ENCODE data around the gene EYA3.

DNA sequence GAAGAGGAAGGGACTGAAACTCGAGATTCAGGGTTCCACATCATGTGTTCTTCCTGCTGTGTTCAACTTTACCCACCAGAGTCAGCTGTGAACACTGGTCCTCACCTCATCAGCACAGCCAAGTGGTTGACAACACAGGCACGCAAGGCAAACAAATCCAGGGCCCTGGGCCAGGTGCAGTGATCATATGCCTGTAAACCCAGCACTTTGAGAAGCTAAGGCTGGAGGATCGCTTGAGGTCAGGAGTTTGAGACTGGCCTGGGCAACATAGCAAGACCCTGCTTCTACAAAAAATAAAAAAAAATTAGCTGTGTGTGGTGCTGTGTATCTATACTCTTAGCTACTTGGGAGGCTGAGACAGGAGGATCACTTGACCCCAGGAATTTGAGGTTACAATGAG is 137.0 kb downstream of the EYA3 start:
- TF ChIP-seq TCF4 (CRISPR knock-in tag; IDR thresholded peaks at IDR 0.05; ENCODE audit: borderline replicate concordance) (no peak), RARB (CRISPR knock-in tag; IDR thresholded peaks at IDR 0.05) (no peak), ZFP3 (CRISPR knock-in tag; IDR thresholded peaks at IDR 0.05) (no peak), PPARA (CRISPR knock-in tag; IDR thresholded peaks at IDR 0.05; ENCODE audit: borderline replicate concordance) (no peak), ARNTL (CRISPR knock-in tag; IDR thresholded peaks at IDR 0.05; ENCODE audit: borderline replicate concordance, low read depth) (no peak), ZNF70 (CRISPR knock-in tag; IDR thresholded peaks at IDR 0.05) (no peak), ZFP30 (CRISPR knock-in tag; IDR thresholded peaks at IDR 0.05) (no peak)
- TF ChIP-seq, protein P1, sequence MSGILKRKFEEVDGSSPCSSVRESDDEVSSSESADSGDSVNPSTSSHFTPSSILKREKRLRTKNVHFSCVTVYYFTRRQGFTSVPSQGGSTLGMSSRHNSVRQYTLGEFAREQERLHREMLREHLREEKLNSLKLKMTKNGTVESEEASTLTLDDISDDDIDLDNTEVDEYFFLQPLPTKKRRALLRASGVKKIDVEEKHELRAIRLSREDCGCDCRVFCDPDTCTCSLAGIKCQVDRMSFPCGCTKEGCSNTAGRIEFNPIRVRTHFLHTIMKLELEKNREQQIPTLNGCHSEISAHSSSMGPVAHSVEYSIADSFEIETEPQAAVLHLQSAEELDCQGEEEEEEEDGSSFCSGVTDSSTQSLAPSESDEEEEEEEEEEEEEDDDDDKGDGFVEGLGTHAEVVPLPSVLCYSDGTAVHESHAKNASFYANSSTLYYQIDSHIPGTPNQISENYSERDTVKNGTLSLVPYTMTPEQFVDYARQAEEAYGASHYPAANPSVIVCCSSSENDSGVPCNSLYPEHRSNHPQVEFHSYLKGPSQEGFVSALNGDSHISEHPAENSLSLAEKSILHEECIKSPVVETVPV (CRISPR knock-in tag; IDR thresholded peaks at IDR 0.05) = no peak
- TF ChIP-seq, protein P2, sequence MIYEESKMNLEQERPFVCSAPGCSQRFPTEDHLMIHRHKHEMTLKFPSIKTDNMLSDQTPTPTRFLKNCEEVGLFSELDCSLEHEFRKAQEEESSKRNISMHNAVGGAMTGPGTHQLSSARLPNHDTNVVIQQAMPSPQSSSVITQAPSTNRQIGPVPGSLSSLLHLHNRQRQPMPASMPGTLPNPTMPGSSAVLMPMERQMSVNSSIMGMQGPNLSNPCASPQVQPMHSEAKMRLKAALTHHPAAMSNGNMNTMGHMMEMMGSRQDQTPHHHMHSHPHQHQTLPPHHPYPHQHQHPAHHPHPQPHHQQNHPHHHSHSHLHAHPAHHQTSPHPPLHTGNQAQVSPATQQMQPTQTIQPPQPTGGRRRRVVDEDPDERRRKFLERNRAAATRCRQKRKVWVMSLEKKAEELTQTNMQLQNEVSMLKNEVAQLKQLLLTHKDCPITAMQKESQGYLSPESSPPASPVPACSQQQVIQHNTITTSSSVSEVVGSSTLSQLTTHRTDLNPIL (CRISPR knock-in tag; IDR thresholded peaks at IDR 0.05; ENCODE audit: low read depth) = no peak
- TF ChIP-seq, protein P3, sequence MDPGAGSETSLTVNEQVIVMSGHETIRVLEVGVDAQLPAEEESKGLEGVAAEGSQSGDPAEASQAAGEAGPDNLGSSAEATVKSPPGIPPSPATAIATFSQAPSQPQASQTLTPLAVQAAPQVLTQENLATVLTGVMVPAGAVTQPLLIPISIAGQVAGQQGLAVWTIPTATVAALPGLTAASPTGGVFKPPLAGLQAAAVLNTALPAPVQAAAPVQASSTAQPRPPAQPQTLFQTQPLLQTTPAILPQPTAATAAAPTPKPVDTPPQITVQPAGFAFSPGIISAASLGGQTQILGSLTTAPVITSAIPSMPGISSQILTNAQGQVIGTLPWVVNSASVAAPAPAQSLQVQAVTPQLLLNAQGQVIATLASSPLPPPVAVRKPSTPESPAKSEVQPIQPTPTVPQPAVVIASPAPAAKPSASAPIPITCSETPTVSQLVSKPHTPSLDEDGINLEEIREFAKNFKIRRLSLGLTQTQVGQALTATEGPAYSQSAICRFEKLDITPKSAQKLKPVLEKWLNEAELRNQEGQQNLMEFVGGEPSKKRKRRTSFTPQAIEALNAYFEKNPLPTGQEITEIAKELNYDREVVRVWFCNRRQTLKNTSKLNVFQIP (CRISPR knock-in tag; IDR thresholded peaks at IDR 0.05; ENCODE audit: borderline replicate concordance, low read depth) = no peak
- TF ChIP-seq, protein P4, sequence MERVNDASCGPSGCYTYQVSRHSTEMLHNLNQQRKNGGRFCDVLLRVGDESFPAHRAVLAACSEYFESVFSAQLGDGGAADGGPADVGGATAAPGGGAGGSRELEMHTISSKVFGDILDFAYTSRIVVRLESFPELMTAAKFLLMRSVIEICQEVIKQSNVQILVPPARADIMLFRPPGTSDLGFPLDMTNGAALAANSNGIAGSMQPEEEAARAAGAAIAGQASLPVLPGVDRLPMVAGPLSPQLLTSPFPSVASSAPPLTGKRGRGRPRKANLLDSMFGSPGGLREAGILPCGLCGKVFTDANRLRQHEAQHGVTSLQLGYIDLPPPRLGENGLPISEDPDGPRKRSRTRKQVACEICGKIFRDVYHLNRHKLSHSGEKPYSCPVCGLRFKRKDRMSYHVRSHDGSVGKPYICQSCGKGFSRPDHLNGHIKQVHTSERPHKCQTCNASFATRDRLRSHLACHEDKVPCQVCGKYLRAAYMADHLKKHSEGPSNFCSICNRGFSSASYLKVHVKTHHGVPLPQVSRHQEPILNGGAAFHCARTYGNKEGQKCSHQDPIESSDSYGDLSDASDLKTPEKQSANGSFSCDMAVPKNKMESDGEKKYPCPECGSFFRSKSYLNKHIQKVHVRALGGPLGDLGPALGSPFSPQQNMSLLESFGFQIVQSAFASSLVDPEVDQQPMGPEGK (CRISPR knock-in tag; IDR thresholded peaks at IDR 0.05; ENCODE audit: borderline replicate concordance) = no peak
- TF ChIP-seq, protein P5, sequence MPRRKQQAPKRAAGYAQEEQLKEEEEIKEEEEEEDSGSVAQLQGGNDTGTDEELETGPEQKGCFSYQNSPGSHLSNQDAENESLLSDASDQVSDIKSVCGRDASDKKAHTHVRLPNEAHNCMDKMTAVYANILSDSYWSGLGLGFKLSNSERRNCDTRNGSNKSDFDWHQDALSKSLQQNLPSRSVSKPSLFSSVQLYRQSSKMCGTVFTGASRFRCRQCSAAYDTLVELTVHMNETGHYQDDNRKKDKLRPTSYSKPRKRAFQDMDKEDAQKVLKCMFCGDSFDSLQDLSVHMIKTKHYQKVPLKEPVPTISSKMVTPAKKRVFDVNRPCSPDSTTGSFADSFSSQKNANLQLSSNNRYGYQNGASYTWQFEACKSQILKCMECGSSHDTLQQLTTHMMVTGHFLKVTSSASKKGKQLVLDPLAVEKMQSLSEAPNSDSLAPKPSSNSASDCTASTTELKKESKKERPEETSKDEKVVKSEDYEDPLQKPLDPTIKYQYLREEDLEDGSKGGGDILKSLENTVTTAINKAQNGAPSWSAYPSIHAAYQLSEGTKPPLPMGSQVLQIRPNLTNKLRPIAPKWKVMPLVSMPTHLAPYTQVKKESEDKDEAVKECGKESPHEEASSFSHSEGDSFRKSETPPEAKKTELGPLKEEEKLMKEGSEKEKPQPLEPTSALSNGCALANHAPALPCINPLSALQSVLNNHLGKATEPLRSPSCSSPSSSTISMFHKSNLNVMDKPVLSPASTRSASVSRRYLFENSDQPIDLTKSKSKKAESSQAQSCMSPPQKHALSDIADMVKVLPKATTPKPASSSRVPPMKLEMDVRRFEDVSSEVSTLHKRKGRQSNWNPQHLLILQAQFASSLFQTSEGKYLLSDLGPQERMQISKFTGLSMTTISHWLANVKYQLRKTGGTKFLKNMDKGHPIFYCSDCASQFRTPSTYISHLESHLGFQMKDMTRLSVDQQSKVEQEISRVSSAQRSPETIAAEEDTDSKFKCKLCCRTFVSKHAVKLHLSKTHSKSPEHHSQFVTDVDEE (CRISPR knock-in tag; IDR thresholded peaks at IDR 0.05) = no peak

All from SK-N-SH treated with all-trans-retinoic acid at 6 μM for 48 hours (cell line).